GM18517 (cell line): ENCODE measurements around the gene MAPK12.

ENCODE experiments used
- ATAC-seq: cut with Tn5 transposase; IDR thresholded peaks from one replicate; pipeline ENCODE4 v1.9.1; 2021; ENCODE audit warnings: mild to moderate bottlenecking, moderate library complexity; ENCODE audit not compliant: unreplicated experiment

MAPK12 gene

GRCh38 chr22:50299785-50300619, 38.5 kb upstream of the MAPK12 start:
- no peak for ATAC-seq

- ATAC-seq: no peak
Measured at GRCh38 chr22:50298937-50299784, 37.7 kb upstream of the MAPK12 start.

GRCh38 chr22:50298266-50298637, 36.8 kb upstream of the MAPK12 start:
- no peak for ATAC-seq

GRCh38 chr22:50297510-50298265, 36.2 kb upstream of the MAPK12 start:
- ATAC-seq: no peak

GRCh38 chr22:50296658-50297490, 35.4 kb upstream of the MAPK12 start:
- ATAC-seq: no peak

- ATAC-seq: no peak
Measured at GRCh38 chr22:50294319-50294656, 32.8 kb upstream of the MAPK12 start.

- no peak for ATAC-seq
Measured at GRCh38 chr22:50293441-50294318, 32.2 kb upstream of the MAPK12 start.

GRCh38 chr22:50292643-50293440, 31.4 kb upstream of the MAPK12 start:
- no peak for ATAC-seq

- no peak for ATAC-seq
Measured at GRCh38 chr22:50289942-50290630, 28.6 kb upstream of the MAPK12 start.

GRCh38 chr22:50289151-50289941, 27.9 kb upstream of the MAPK12 start:
- no peak for ATAC-seq

- no peak for ATAC-seq
Measured at GRCh38 chr22:50287731-50288130, 26.2 kb upstream of the MAPK12 start.

- ATAC-seq: no peak
Measured at GRCh38 chr22:50286701-50287318, 25.3 kb upstream of the MAPK12 start.

- ATAC-seq: no peak
Measured at GRCh38 chr22:50286275-50286674, 24.8 kb upstream of the MAPK12 start.

- no peak for ATAC-seq
Measured at GRCh38 chr22:50285568-50286229, 24.2 kb upstream of the MAPK12 start.

GRCh38 chr22:50284479-50284878, 23.0 kb upstream of the MAPK12 start:
- no peak for ATAC-seq

- ATAC-seq: no peak
Measured at GRCh38 chr22:50283821-50284220, 22.3 kb upstream of the MAPK12 start.
